KMS-11 (cell line): ENCODE data around the gene IFT88.

Experiments used
- H2AFZ ChIP-seq: fragments of 200-600 bp; sonication (generic); 2 replicates; pipeline ENCODE4 v1.6.1; 2016; ENCODE audit warnings: antibody characterized with exemption, mixed run types, low read depth
- H3K27ac ChIP-seq: fragments of 200-600 bp; sonication (generic); 2 replicates; pipeline ENCODE4 v1.6.1; 2016; ENCODE audit warnings: mild to moderate bottlenecking, mixed run types
- H3K27me3 ChIP-seq: fragments of 200-600 bp; sonication (generic); 2 replicates; pipeline ENCODE4 v1.6.1; 2017; ENCODE audit warnings: mild to moderate bottlenecking, low read depth, mixed run types, moderate library complexity; ENCODE audit not compliant: insufficient read depth
- H3K36me3 ChIP-seq: fragments of 200-600 bp; sonication (generic); 2 replicates; pipeline ENCODE4 v1.6.1; 2017; ENCODE audit warnings: mild to moderate bottlenecking, mixed run types; ENCODE audit not compliant: insufficient read depth
- H3K4me1 ChIP-seq: fragments of 200-600 bp; sonication (generic); 2 replicates; pipeline ENCODE4 v1.6.1; 2016; ENCODE audit warnings: mild to moderate bottlenecking, low read depth, mixed run types; ENCODE audit not compliant: poor library complexity, severe bottlenecking
- H3K4me2 ChIP-seq: fragments of 200-600 bp; sonication (generic); 2 replicates; pipeline ENCODE4 v1.7.0; 2016; ENCODE audit warnings: mild to moderate bottlenecking, mixed run types
- H3K4me3 ChIP-seq: fragments of 200-600 bp; sonication (generic); IDR thresholded peaks from 2 replicates; pipeline ENCODE4 v1.6.1; 2017; ENCODE audit warnings: low read depth, low read length, mixed read lengths; ENCODE audit not compliant: insufficient read depth
- H3K79me2 ChIP-seq: fragments of 200-600 bp; sonication (generic); 2 replicates; pipeline ENCODE4 v1.6.1; 2016; ENCODE audit warnings: low read depth, mixed run types; ENCODE audit not compliant: insufficient read depth
- H3K9ac ChIP-seq: fragments of 200-600 bp; sonication (generic); 2 replicates; pipeline ENCODE4 v1.6.1; 2016; ENCODE audit warnings: mild to moderate bottlenecking, mixed run types
- H4K20me1 ChIP-seq: fragments of 200-600 bp; sonication (generic); 2 replicates; pipeline ENCODE4 v1.6.1; 2016; ENCODE audit warnings: mild to moderate bottlenecking, mixed run types; ENCODE audit not compliant: insufficient read depth
- CTCF ChIP-seq: fragments of 200-600 bp; sonication (generic); conservative IDR thresholded peaks from 2 replicates; pipeline ENCODE4 v1.6.1; 2017; ENCODE audit warnings: low read depth, mild to moderate bottlenecking, antibody characterized with exemption, low read length, moderate library complexity, mixed read lengths

IFT88 gene

GRCh38 chr13:20521364-20522115, 45.4 kb upstream of the IFT88 start:
- Histone ChIP-seq H3K79me2 (no peaks in the 10 kb centered on the region), H3K27me3 (no peaks in the 10 kb centered on the region)

GRCh38 chr13:20525144-20525600, 41.8 kb upstream of the IFT88 start:
- Histone ChIP-seq H3K4me3 (no peak overlapping the region), H3K36me3 (no peaks in the 10 kb centered on the region), H2AFZ (peak overlapping the region; percentile 90), H3K4me1 (peaks cover 7% of the 10 kb centered on the region), H3K27me3 (no peaks in the 10 kb centered on the region), H4K20me1 (no peaks in the 10 kb centered on the region), H3K4me2 (peak overlapping the region; percentile 48), H3K9ac (peak overlapping the region; percentile 41; the same call in 1 of the 2 replicates), H3K79me2 (no peaks in the 10 kb centered on the region), H3K27ac (no peak overlapping the region)
- TF ChIP-seq CTCF = no peak

More at GRCh38 chr13:20521364-20522115, 45.4 kb upstream of the IFT88 start:
- Histone ChIP-seq H3K4me3 (no peak overlapping the region), H3K4me2 (no peak overlapping the region), H3K9ac (no peak overlapping the region), H4K20me1 (no peaks in the 10 kb centered on the region), H2AFZ (no peak overlapping the region), H3K27ac (no peak overlapping the region), H3K4me1 (peaks cover 2% of the 10 kb centered on the region), H3K36me3 (no peaks in the 10 kb centered on the region)
- TF ChIP-seq CTCF = no peak

GRCh38 chr13:20525601-20526544, 41.1 kb upstream of the IFT88 start, which contains the start of gene CRYL1:
Gene CRYL1, minus strand, starts transcription at chr13:20525857. Its CDS starts 63 bp downstream, at chr13:20525794.
- Histone ChIP-seq H2AFZ (peak within 1 kb of the TSS; percentile 90), H3K79me2 (no peaks in the 10 kb centered on the region), H3K4me2 (peak within 1 kb of the TSS; percentile 76), H4K20me1 (no peaks in the 10 kb centered on the region), H3K27ac (peak within 1 kb of the TSS; percentile 35; the same call in 1 of the 2 replicates), H3K4me3 (no peak within 1 kb of the TSS), H3K9ac (peak within 1 kb of the TSS; percentile 41; the same call in 1 of the 2 replicates), H3K27me3 (no peaks in the 10 kb centered on the region), H3K4me1 (peaks cover 7% of the 10 kb centered on the region), H3K36me3 (no peaks in the 10 kb centered on the region)
- TF ChIP-seq CTCF = no peak

GRCh38 chr13:20526664-20527063, 40.3 kb upstream of the IFT88 start:
- no peak overlapping the region for H3K27ac ChIP-seq
- no peaks in the 10 kb centered on the region for H3K27me3 ChIP-seq
- H3K79me2 ChIP-seq = no peaks in the 10 kb centered on the region
- TF ChIP-seq CTCF = no peak
- no peaks in the 10 kb centered on the region for H4K20me1 ChIP-seq
- peak overlapping the region; percentile 76 for H3K4me2 ChIP-seq
- no peaks in the 10 kb centered on the region for H3K36me3 ChIP-seq
- peak overlapping the region; percentile 41; the same call in 1 of the 2 replicates for H3K9ac ChIP-seq
- H3K4me1 ChIP-seq = peaks cover 7% of the 10 kb centered on the region
- H2AFZ ChIP-seq = peak overlapping the region; percentile 90
- H3K4me3 ChIP-seq = no peak overlapping the region
